Suprapubic skin (tissue), 4 donors: ENCODE measurements around the gene CPN2. TPM values are rescaled to one million over a fixed set of nuclear protein-coding genes. Genes with fewer than 3 reads are reported as not detected.

Source experiments
- DNase-seq, 2 donors: peaks; one replicate each; pipeline ENCODE4 v3.0.0-alpha.2; 2019; ENCODE audit warnings: low spot score in 2 of 2
- H3K27ac ChIP-seq: fragments of 200-600 bp; sonication (generic); one replicate; pipeline ENCODE4 v1.5.1; 2019
- H3K27me3 ChIP-seq: fragments of 200-600 bp; sonication (generic); one replicate; pipeline ENCODE4 v1.5.1; 2019
- H3K36me3 ChIP-seq: fragments of 200-600 bp; sonication (generic); one replicate; pipeline ENCODE4 v1.5.1; 2019
- H3K4me1 ChIP-seq: fragments of 200-600 bp; sonication (generic); one replicate; pipeline ENCODE4 v1.5.1; 2019
- H3K4me3 ChIP-seq: fragments of 200-600 bp; sonication (generic); one replicate; pipeline ENCODE4 v1.5.1; 2019; ENCODE audit warnings: mild to moderate bottlenecking
- H3K9me3 ChIP-seq: fragments of 200-600 bp; sonication (generic); one replicate; pipeline ENCODE4 v1.5.1; 2019
- CTCF ChIP-seq, 2 donors: fragments of 200-600 bp in 1 of 2; fragments of 450-650 bp in 1 of 2; sonication (generic) in 1 of 2; IDR thresholded peaks; one replicate each; pipeline ENCODE4 v1.5.1; 2016 to 2019; ENCODE audit warnings: antibody characterized with exemption in 2 of 2, mild to moderate bottlenecking in 1 of 2, moderate library complexity in 1 of 2
- EP300 ChIP-seq: sonication (generic); formaldehyde crosslinking; IDR thresholded peaks from one replicate; pipeline ENCODE4 v1.6.1; 2017; ENCODE audit warnings: antibody characterized with exemption
- POLR2A ChIP-seq, 2 donors: fragments of 450-650 bp; IDR thresholded peaks; one replicate each; pipeline ENCODE4 v1.6.1; 2017; ENCODE audit warnings: antibody characterized with exemption in 2 of 2, mild to moderate bottlenecking in 2 of 2, moderate library complexity in 2 of 2
- POLR2AphosphoS5 ChIP-seq, 3 donors: sonication (generic); formaldehyde crosslinking; IDR thresholded peaks; one replicate each; pipeline ENCODE4 v1.6.1; 2017; ENCODE audit warnings: antibody characterized with exemption in 3 of 3
- WGBS: methylation state at CpG from one replicate; pipeline ENCODE4 v1.1.5; 2018; 5-methylcytosine and 5-hydroxymethylcytosine counted together
- total RNA-seq, 4 donors: library from RNA; depleted of rRNA; stranded (reverse); fragments of >200 nt; gene quantifications; one replicate each; pipeline ENCODE4 v1.1.0, GENCODE V29; 2016

Gene CPN2
- total RNA-seq, 4 donors from 2014 or later: not detected

- peaks cover 9% of the 10 kb centered on the region for H3K27me3 ChIP-seq
- TF ChIP-seq EP300 (no peak), POLR2A (IDR thresholded peaks at IDR 0.05) (no peak), CTCF (IDR thresholded peaks at IDR 0.05) (no peak), POLR2AphosphoS5 (IDR thresholded peaks at IDR 0.05) (no peak)
- no peak for DNase-seq
- WGBS: 85% methylated on average over 14 of the region's 14 CpGs
- no peaks in the 10 kb centered on the region for H3K36me3 ChIP-seq
- H3K27ac ChIP-seq: no peak overlapping the region
- H3K9me3 ChIP-seq: no peaks in the 10 kb centered on the region
- H3K4me1 ChIP-seq: no peaks in the 10 kb centered on the region
- H3K4me3 ChIP-seq: no peak overlapping the region
These were observed 21.9 kb upstream of the CPN2 start for GRCh38 chr3:194373028-194373427.

- Histone ChIP-seq H3K9me3 (no peaks in the 10 kb centered on the region), H3K27me3 (peaks cover 12% of the 10 kb centered on the region), H3K4me1 (no peaks in the 10 kb centered on the region), H3K27ac (no peak overlapping the region), H3K36me3 (no peaks in the 10 kb centered on the region), H3K4me3 (no peak overlapping the region)
- 82% methylated on average over 10 of the region's 10 CpGs for WGBS
- no peak for DNase-seq
- TF ChIP-seq EP300: no peak
- no peak for TF ChIP-seq CTCF (IDR thresholded peaks at IDR 0.05)
- TF ChIP-seq POLR2AphosphoS5 (IDR thresholded peaks at IDR 0.05): no peak
- no peak for TF ChIP-seq POLR2A (IDR thresholded peaks at IDR 0.05)
These were observed 19.6 kb upstream of the CPN2 start for GRCh38 chr3:194370753-194371152.

GRCh38 chr3:194369522-194370279 lies 18.6 kb upstream of the CPN2 start, which contains the start of gene LRRC15:
Gene LRRC15, minus strand, starts transcription at chr3:194369743. Its CDS starts 8,700 bp downstream, at chr3:194361043.
- Histone ChIP-seq H3K9me3 (no peaks in the 10 kb centered on the region), H3K4me1 (no peaks in the 10 kb centered on the region), H3K36me3 (no peaks in the 10 kb centered on the region), H3K4me3 (no peak within 1 kb of the TSS), H3K27me3 (peaks cover 12% of the 10 kb centered on the region), H3K27ac (no peak within 1 kb of the TSS)
- no peak for DNase-seq
- WGBS: 16% methylated on average over 12 of the region's 21 CpGs
- TF ChIP-seq POLR2A (IDR thresholded peaks at IDR 0.05) (no peak), CTCF (IDR thresholded peaks at IDR 0.05) (no peak), EP300 (no peak), POLR2AphosphoS5 (IDR thresholded peaks at IDR 0.05) (no peak)

- Histone ChIP-seq H3K27me3 (peaks cover 12% of the 10 kb centered on the region), H3K9me3 (no peaks in the 10 kb centered on the region), H3K27ac (no peak overlapping the region), H3K4me3 (no peak overlapping the region), H3K36me3 (no peaks in the 10 kb centered on the region), H3K4me1 (no peaks in the 10 kb centered on the region)
- DNase-seq: no peak
- WGBS: 60% methylated on average over 5 of the region's 6 CpGs
- TF ChIP-seq POLR2AphosphoS5 (IDR thresholded peaks at IDR 0.05) (no peak), EP300 (no peak), POLR2A (IDR thresholded peaks at IDR 0.05) (no peak), CTCF (IDR thresholded peaks at IDR 0.05) (no peak)
These were observed 17.8 kb upstream of the CPN2 start for GRCh38 chr3:194368918-194369317.

GRCh38 chr3:194367992-194368841 lies 17.1 kb upstream of the CPN2 start:
- Histone ChIP-seq H3K36me3 (no peaks in the 10 kb centered on the region), H3K9me3 (no peaks in the 10 kb centered on the region), H3K4me1 (no peaks in the 10 kb centered on the region), H3K27me3 (peaks cover 12% of the 10 kb centered on the region), H3K4me3 (no peak overlapping the region), H3K27ac (no peak overlapping the region)
- no peak for DNase-seq
- TF ChIP-seq CTCF (IDR thresholded peaks at IDR 0.05) (no peak), POLR2AphosphoS5 (IDR thresholded peaks at IDR 0.05) (no peak)
- 61% methylated on average over 13 of the region's 18 CpGs for WGBS
